Measurements from ENCODE around the gene MSL3. TPM values are rescaled to one million over a fixed set of nuclear protein-coding genes. Genes with fewer than 3 reads are reported as not detected.

MSL3 gene
- total RNA-seq, 4 donors from 2014 or later = 16.2 to 26.9 (median 22.4) TPM

GRCh38 chrX:11758400-11759171, 549 bp downstream of the MSL3 start:
- WGBS, 2 donors (ENCODE audit: low coverage in 1 of 2) = 0% methylated on average over 7 of the region's 66 CpGs; no CpG with 5 or more reads in 1 of the 2 donors
- H3K9me3 ChIP-seq = no peaks in the 10 kb centered on the region
- H3K27ac ChIP-seq = peak overlapping the region; percentile 75 to 94 (median 90)
- peak overlapping the region; percentile 52 to 72 for H3K4me3 ChIP-seq
- H3K27me3 ChIP-seq = no peaks in the 10 kb centered on the region
- H3K36me3 ChIP-seq = peaks cover 0 to 17% of the 10 kb centered on the region in 2 donors
- ATAC-seq = peak; percentile 86
- no peak for TF ChIP-seq EP300 (IDR thresholded peaks at IDR 0.05)
- peak; percentile 51 to 88 (median 62) for TF ChIP-seq CTCF (IDR thresholded peaks at IDR 0.05)
- peak; percentile 48 for TF ChIP-seq POLR2AphosphoS5 (IDR thresholded peaks at IDR 0.05)
- peak; percentile 26 to 27 for TF ChIP-seq POLR2A (IDR thresholded peaks at IDR 0.05)
- H3K4me1 ChIP-seq = peaks cover 0 to 18% (median 0%) of the 10 kb centered on the region in 3 donors

GRCh38 chrX:11759172-11759460, 1.1 kb downstream of the MSL3 start:
- H3K36me3 ChIP-seq = peaks cover 0 to 22% of the 10 kb centered on the region in 2 donors
- no peak for ATAC-seq
- TF ChIP-seq CTCF (IDR thresholded peaks at IDR 0.05) (no peak), POLR2AphosphoS5 (IDR thresholded peaks at IDR 0.05) (no peak), EP300 (IDR thresholded peaks at IDR 0.05) (no peak), POLR2A (IDR thresholded peaks at IDR 0.05) (no peak)

GRCh38 chrX:11759461-11760311, 1.6 kb downstream of the MSL3 start:
- Histone ChIP-seq H3K9me3 (no peaks in the 10 kb centered on the region), H3K27me3 (no peaks in the 10 kb centered on the region), H3K36me3 (peaks cover 0 to 28% of the 10 kb centered on the region in 2 donors), H3K4me1 (peaks cover 0 to 18% (median 0%) of the 10 kb centered on the region in 3 donors), H3K4me3 (peak overlapping the region; percentile 52 to 72), H3K27ac (peak overlapping the region in 3 of 4 donors; percentile 90 to 94 (median 91))
- WGBS, 2 donors (ENCODE audit: low coverage in 1 of 2) = 6 to 37% methylated on average over 7 to 10 of the region's 13 CpGs
- ATAC-seq = peak; percentile 80
- peak in 1 of 4 experiments; percentile 8 for TF ChIP-seq CTCF (IDR thresholded peaks at IDR 0.05)
- no peak for TF ChIP-seq POLR2A (IDR thresholded peaks at IDR 0.05)

More at GRCh38 chrX:11759172-11759460, 1.1 kb downstream of the MSL3 start:
- H3K9me3 ChIP-seq = no peaks in the 10 kb centered on the region
- H3K4me3 ChIP-seq = peak overlapping the region; percentile 52 to 72
- no peaks in the 10 kb centered on the region for H3K27me3 ChIP-seq
- H3K27ac ChIP-seq = peak overlapping the region; percentile 75 to 94 (median 90)
- no CpG with 5 or more reads among the region's 7 CpGs for WGBS, 2 donors (ENCODE audit: low coverage in 1 of 2)
- peaks cover 0 to 18% (median 0%) of the 10 kb centered on the region in 3 donors for H3K4me1 ChIP-seq

- Histone ChIP-seq H3K27me3 (no peaks in the 10 kb centered on the region), H3K27ac (no peak overlapping the region), H3K4me1 (peaks cover 0 to 18% (median 0%) of the 10 kb centered on the region in 3 donors), H3K4me3 (no peak overlapping the region), H3K9me3 (no peaks in the 10 kb centered on the region), H3K36me3 (peaks cover 0 to 41% of the 10 kb centered on the region in 2 donors)
- 39% methylated on average over 3 of the region's 3 CpGs; no CpG with 5 or more reads in 1 of the 2 donors for WGBS, 2 donors (ENCODE audit: low coverage in 1 of 2)
- no peak for ATAC-seq
- TF ChIP-seq CTCF (IDR thresholded peaks at IDR 0.05) (no peak), POLR2AphosphoS5 (IDR thresholded peaks at IDR 0.05) (no peak), POLR2A (IDR thresholded peaks at IDR 0.05) (no peak), EP300 (IDR thresholded peaks at IDR 0.05) (no peak)
Measured at GRCh38 chrX:11760958-11761357, 2.9 kb downstream of the MSL3 start.

Data from gastroesophageal sphincter (tissue), 4 donors.